Measurements from ENCODE around the gene GNG2.

The GNG2 gene

GRCh38 chr14:52015411-52016030 lies 155.1 kb downstream of the GNG2 start:
- no peak for DNase-seq (ENCODE audit: extremely low read depth in 1 of 2, low read depth in 1 of 2)

GRCh38 chr14:52018252-52018651 lies 157.8 kb downstream of the GNG2 start:
- DNase-seq (ENCODE audit: extremely low read depth in 1 of 2, low read depth in 1 of 2), result no peak

GRCh38 chr14:52018970-52019369 lies 158.6 kb downstream of the GNG2 start:
- no peak for DNase-seq (ENCODE audit: extremely low read depth in 1 of 2, low read depth in 1 of 2)
